ENCODE data around the gene DLL4.

DLL4 gene

GRCh38 chr15:40976819-40977218, 47.7 kb downstream of the DLL4 start:
- peaks cover 27% of the 10 kb centered on the region for H3K36me3 ChIP-seq (ENCODE audit: control insufficient read depth, insufficient read depth, low read length)
- H3K4me3 ChIP-seq (ENCODE audit: low read depth, low read length): no peak overlapping the region
- H3K4me1 ChIP-seq (ENCODE audit: control insufficient read depth, insufficient read depth, low read length): peaks cover 3% of the 10 kb centered on the region

GRCh38 chr15:40978141-40978540, 49.0 kb downstream of the DLL4 start:
- H3K4me3 ChIP-seq (ENCODE audit: low read depth, low read length): no peak overlapping the region
- peaks cover 40% of the 10 kb centered on the region for H3K36me3 ChIP-seq (ENCODE audit: control insufficient read depth, insufficient read depth, low read length)

More at GRCh38 chr15:40976819-40977218, 47.7 kb downstream of the DLL4 start:
- Histone ChIP-seq H3K9ac (ENCODE audit: low read depth, low read length) (no peak overlapping the region), H3K9me3 (ENCODE audit: control insufficient read depth, insufficient read depth, low read length) (no peaks in the 10 kb centered on the region), H3K27me3 (ENCODE audit: control insufficient read depth, insufficient read depth, low read length) (no peaks in the 10 kb centered on the region)

GRCh38 chr15:40978562-40978961, 49.4 kb downstream of the DLL4 start:
- Histone ChIP-seq H3K9me3 (ENCODE audit: control insufficient read depth, insufficient read depth, low read length) (no peaks in the 10 kb centered on the region), H3K36me3 (ENCODE audit: control insufficient read depth, insufficient read depth, low read length) (peaks cover 44% of the 10 kb centered on the region), H3K4me1 (ENCODE audit: control insufficient read depth, insufficient read depth, low read length) (no peaks in the 10 kb centered on the region), H3K9ac (ENCODE audit: low read depth, low read length) (no peak overlapping the region), H3K27me3 (ENCODE audit: control insufficient read depth, insufficient read depth, low read length) (no peaks in the 10 kb centered on the region), H3K4me3 (ENCODE audit: low read depth, low read length) (no peak overlapping the region)

More at GRCh38 chr15:40978141-40978540, 49.0 kb downstream of the DLL4 start:
- no peaks in the 10 kb centered on the region for H3K9me3 ChIP-seq (ENCODE audit: control insufficient read depth, insufficient read depth, low read length)
- no peaks in the 10 kb centered on the region for H3K27me3 ChIP-seq (ENCODE audit: control insufficient read depth, insufficient read depth, low read length)
- H3K9ac ChIP-seq (ENCODE audit: low read depth, low read length): no peak overlapping the region
- no peaks in the 10 kb centered on the region for H3K4me1 ChIP-seq (ENCODE audit: control insufficient read depth, insufficient read depth, low read length)

GRCh38 chr15:40981186-40981585, 52.0 kb downstream of the DLL4 start:
- Histone ChIP-seq H3K9me3 (ENCODE audit: control insufficient read depth, insufficient read depth, low read length) (no peaks in the 10 kb centered on the region), H3K4me3 (ENCODE audit: low read depth, low read length) (no peak overlapping the region), H3K36me3 (ENCODE audit: control insufficient read depth, insufficient read depth, low read length) (peaks cover 65% of the 10 kb centered on the region), H3K27me3 (ENCODE audit: control insufficient read depth, insufficient read depth, low read length) (no peaks in the 10 kb centered on the region), H3K9ac (ENCODE audit: low read depth, low read length) (no peak overlapping the region), H3K4me1 (ENCODE audit: control insufficient read depth, insufficient read depth, low read length) (no peaks in the 10 kb centered on the region)

GRCh38 chr15:40982855-40983254, 53.7 kb downstream of the DLL4 start:
- Histone ChIP-seq H3K36me3 (ENCODE audit: control insufficient read depth, insufficient read depth, low read length) (peaks cover 73% of the 10 kb centered on the region), H3K9ac (ENCODE audit: low read depth, low read length) (no peak overlapping the region)

GRCh38 chr15:40984406-40984805, 55.3 kb downstream of the DLL4 start:
- Histone ChIP-seq H3K4me3 (ENCODE audit: low read depth, low read length) (no peak overlapping the region), H3K27me3 (ENCODE audit: control insufficient read depth, insufficient read depth, low read length) (no peaks in the 10 kb centered on the region), H3K9me3 (ENCODE audit: control insufficient read depth, insufficient read depth, low read length) (no peaks in the 10 kb centered on the region), H3K36me3 (ENCODE audit: control insufficient read depth, insufficient read depth, low read length) (peaks cover 64% of the 10 kb centered on the region), H3K4me1 (ENCODE audit: control insufficient read depth, insufficient read depth, low read length) (no peaks in the 10 kb centered on the region), H3K9ac (ENCODE audit: low read depth, low read length) (no peak overlapping the region)

More at GRCh38 chr15:40982855-40983254, 53.7 kb downstream of the DLL4 start:
- no peaks in the 10 kb centered on the region for H3K4me1 ChIP-seq (ENCODE audit: control insufficient read depth, insufficient read depth, low read length)
- no peaks in the 10 kb centered on the region for H3K27me3 ChIP-seq (ENCODE audit: control insufficient read depth, insufficient read depth, low read length)
- no peak overlapping the region for H3K4me3 ChIP-seq (ENCODE audit: low read depth, low read length)
- no peaks in the 10 kb centered on the region for H3K9me3 ChIP-seq (ENCODE audit: control insufficient read depth, insufficient read depth, low read length)

GRCh38 chr15:40984964-40985363, 55.8 kb downstream of the DLL4 start:
- Histone ChIP-seq H3K4me1 (ENCODE audit: control insufficient read depth, insufficient read depth, low read length) (no peaks in the 10 kb centered on the region), H3K9ac (ENCODE audit: low read depth, low read length) (no peak overlapping the region), H3K9me3 (ENCODE audit: control insufficient read depth, insufficient read depth, low read length) (no peaks in the 10 kb centered on the region), H3K27me3 (ENCODE audit: control insufficient read depth, insufficient read depth, low read length) (no peaks in the 10 kb centered on the region), H3K36me3 (ENCODE audit: control insufficient read depth, insufficient read depth, low read length) (peaks cover 58% of the 10 kb centered on the region), H3K4me3 (ENCODE audit: low read depth, low read length) (no peak overlapping the region)

GRCh38 chr15:40985541-40986330, 56.6 kb downstream of the DLL4 start:
- Histone ChIP-seq H3K36me3 (ENCODE audit: control insufficient read depth, insufficient read depth, low read length) (peaks cover 54% of the 10 kb centered on the region), H3K4me3 (ENCODE audit: low read depth, low read length) (no peak overlapping the region), H3K9me3 (ENCODE audit: control insufficient read depth, insufficient read depth, low read length) (no peaks in the 10 kb centered on the region), H3K9ac (ENCODE audit: low read depth, low read length) (no peak overlapping the region), H3K4me1 (ENCODE audit: control insufficient read depth, insufficient read depth, low read length) (no peaks in the 10 kb centered on the region), H3K27me3 (ENCODE audit: control insufficient read depth, insufficient read depth, low read length) (no peaks in the 10 kb centered on the region)

GRCh38 chr15:40986820-40987219, 57.7 kb downstream of the DLL4 start:
- Histone ChIP-seq H3K9ac (ENCODE audit: low read depth, low read length) (no peak overlapping the region), H3K36me3 (ENCODE audit: control insufficient read depth, insufficient read depth, low read length) (peaks cover 50% of the 10 kb centered on the region), H3K27me3 (ENCODE audit: control insufficient read depth, insufficient read depth, low read length) (no peaks in the 10 kb centered on the region), H3K4me1 (ENCODE audit: control insufficient read depth, insufficient read depth, low read length) (no peaks in the 10 kb centered on the region), H3K9me3 (ENCODE audit: control insufficient read depth, insufficient read depth, low read length) (no peaks in the 10 kb centered on the region), H3K4me3 (ENCODE audit: low read depth, low read length) (no peak overlapping the region)

- Histone ChIP-seq H3K4me3 (ENCODE audit: low read depth, low read length) (no peak overlapping the region), H3K9me3 (ENCODE audit: control insufficient read depth, insufficient read depth, low read length) (no peaks in the 10 kb centered on the region), H3K27me3 (ENCODE audit: control insufficient read depth, insufficient read depth, low read length) (no peaks in the 10 kb centered on the region), H3K9ac (ENCODE audit: low read depth, low read length) (no peak overlapping the region), H3K4me1 (ENCODE audit: control insufficient read depth, insufficient read depth, low read length) (no peaks in the 10 kb centered on the region), H3K36me3 (ENCODE audit: control insufficient read depth, insufficient read depth, low read length) (peaks cover 42% of the 10 kb centered on the region)
Measured at GRCh38 chr15:40988156-40988555, 59.0 kb downstream of the DLL4 start.

Measured in iPS-15b (cell line).